HL-60 (cell line): ENCODE results near the gene DNAH17.
"Not testable (repeated sequence)": the region's sequence is repeated elsewhere in the genome, so short reads cannot be mapped to it uniquely, and the experiment has no call there.

Experiments
- DNase-seq, 2 experiments: peaks; one replicate each; pipeline ENCODE4 v3.0.0-alpha.2; 2010 to 2020; ENCODE audit warnings: low read depth in 1 of 2, low spot score in 1 of 2
- H3K27ac ChIP-seq: fragments of 250-450 bp; sonication (Bioruptor Pico); replicated peaks from 2 replicates; pipeline ENCODE4 v1.5.1; 2020; ENCODE audit warnings: mild to moderate bottlenecking, moderate library complexity
- H3K27me3 ChIP-seq: fragments of 250-450 bp; sonication (Bioruptor Pico); 2 replicates; pipeline ENCODE4 v1.5.1; 2021; ENCODE audit warnings: mild to moderate bottlenecking, moderate library complexity; ENCODE audit not compliant: insufficient read depth, poor library complexity, severe bottlenecking
- H3K4me3 ChIP-seq: replicated peaks from 2 replicates; pipeline ENCODE4 v1.5.1; 2011; ENCODE audit warnings: mild to moderate bottlenecking, control low read depth, low read length; ENCODE audit not compliant: insufficient read depth
- CTCF ChIP-seq: IDR thresholded peaks from one replicate; pipeline ENCODE4 v1.5.1; 2011; ENCODE audit warnings: low read length, control low read depth, inconsistent platforms; ENCODE audit not compliant: insufficient read depth
- GABPA ChIP-seq: IDR thresholded peaks from 2 replicates; pipeline ENCODE4 v1.6.1; 2012; ENCODE audit warnings: low read depth
- POLR2AphosphoS5 ChIP-seq: IDR thresholded peaks from 2 replicates; pipeline ENCODE4 v1.6.1; 2012; ENCODE audit warnings: low read depth
- REST ChIP-seq: IDR thresholded peaks from 2 replicates; pipeline ENCODE4 v1.6.1; 2012; ENCODE audit warnings: low read depth; ENCODE audit not compliant: insufficient replicate concordance
- SPI1 ChIP-seq: IDR thresholded peaks from 2 replicates; pipeline ENCODE4 v1.6.1; 2012; ENCODE audit warnings: low read depth, mild to moderate bottlenecking, borderline replicate concordance

DNAH17 gene

GRCh38 chr17:78506454-78507309, 70.5 kb downstream of the DNAH17 start:
- no peaks in the 10 kb centered on the region for H3K27me3 ChIP-seq
- no peak for TF ChIP-seq GABPA
- no peak for TF ChIP-seq SPI1
- no peak overlapping the region for H3K4me3 ChIP-seq
- no peak overlapping the region for H3K27ac ChIP-seq
- DNase-seq: no peak

GRCh38 chr17:78504156-78504925, 72.9 kb downstream of the DNAH17 start:
- DNase-seq: no peak
- Histone ChIP-seq H3K4me3 (no peak overlapping the region), H3K27ac (no peak overlapping the region), H3K27me3 (no peaks in the 10 kb centered on the region)
- TF ChIP-seq CTCF (no peak), POLR2AphosphoS5 (no peak), GABPA (no peak), REST (no peak), SPI1 (no peak)

- not testable (repeated sequence) for H3K27ac ChIP-seq, H3K4me3 ChIP-seq, DNase-seq, H3K27me3 ChIP-seq
Observed at GRCh38 chr17:78503388-78503787, 73.8 kb downstream of the DNAH17 start.

- Histone ChIP-seq H3K27ac (no peak overlapping the region), H3K4me3 (no peak overlapping the region), H3K27me3 (no peaks in the 10 kb centered on the region)
- no peak for TF ChIP-seq GABPA
- no peak for TF ChIP-seq SPI1
- TF ChIP-seq POLR2AphosphoS5: no peak
- no peak for TF ChIP-seq REST
- TF ChIP-seq CTCF: no peak
- no peak for DNase-seq
Observed at GRCh38 chr17:78502611-78503148, 74.5 kb downstream of the DNAH17 start.
